ENCODE data around the gene GJC2. TPM values are rescaled to one million over a fixed set of nuclear protein-coding genes. Genes with fewer than 3 reads are reported as not detected.

Gene GJC2
- polyA plus RNA-seq, 3 donors: 0.15 TPM; not detected in 2

GRCh38 chr1:228207851-228208821 lies 58.4 kb downstream of the GJC2 start, which contains the start of gene OBSCN:
TSS of gene OBSCN (plus strand) at chr1:228208044. CDS start at chr1:228211784, 3,740 bp downstream.
- no peak within 1 kb of the TSS for H2AFZ ChIP-seq (ENCODE audit: insufficient read depth, low read depth, low read length, poor library complexity, severe bottlenecking)
- H3K36me3 ChIP-seq (replicated peaks in 1 of 2; ENCODE audit: control insufficient read depth in 1 of 2, insufficient read depth in 2 of 2, low read length in 2 of 2): no peaks in the 10 kb centered on the region
- H3K9me3 ChIP-seq (replicated peaks in 1 of 2; ENCODE audit: control insufficient read depth in 1 of 2, insufficient read depth in 1 of 2, low read length in 2 of 2): no peaks in the 10 kb centered on the region
- Mint-ChIP-seq H3K4me3 (no peak within 1 kb of the TSS), H3K9me3 (peaks cover 0 to 3% (median 0%) of the 10 kb centered on the region in 7 donors), H3K4me1 (peaks cover 1% of the 10 kb centered on the region), H3K27me3 (ENCODE audit: low read depth in 3 of 3) (peaks cover 6 to 15% (median 13%) of the 10 kb centered on the region in 3 donors), H3K36me3 (no peaks in the 10 kb centered on the region), H3K27ac (no peak within 1 kb of the TSS)
- no peaks in the 10 kb centered on the region for H3K79me2 ChIP-seq (ENCODE audit: insufficient read depth, low read length)
- WGBS (ENCODE audit: insufficient coverage): 66% methylated on average over 24 of the region's 30 CpGs
- H3K4me2 ChIP-seq (replicated peaks; ENCODE audit: extremely low read depth, low read length, poor library complexity, severe bottlenecking): no peak within 1 kb of the TSS
- no peak within 1 kb of the TSS for H3K27ac ChIP-seq (ENCODE audit: low read depth in 1 of 2, low read length in 2 of 2)
- H3K9ac ChIP-seq (ENCODE audit: insufficient read depth, low read length, poor library complexity, severe bottlenecking): no peak within 1 kb of the TSS
- DNase-seq: no peak
- intact Hi-C loops (cut with micrococcal nuclease): no loop called here
- no peaks in the 10 kb centered on the region for H4K20me1 ChIP-seq (ENCODE audit: insufficient read depth, low read length)
- peaks cover 5 to 7% of the 10 kb centered on the region in 2 donors for H3K4me1 ChIP-seq (ENCODE audit: control insufficient read depth in 1 of 2, insufficient read depth in 2 of 2, low read length in 2 of 2)
- TF ChIP-seq, protein P1, sequence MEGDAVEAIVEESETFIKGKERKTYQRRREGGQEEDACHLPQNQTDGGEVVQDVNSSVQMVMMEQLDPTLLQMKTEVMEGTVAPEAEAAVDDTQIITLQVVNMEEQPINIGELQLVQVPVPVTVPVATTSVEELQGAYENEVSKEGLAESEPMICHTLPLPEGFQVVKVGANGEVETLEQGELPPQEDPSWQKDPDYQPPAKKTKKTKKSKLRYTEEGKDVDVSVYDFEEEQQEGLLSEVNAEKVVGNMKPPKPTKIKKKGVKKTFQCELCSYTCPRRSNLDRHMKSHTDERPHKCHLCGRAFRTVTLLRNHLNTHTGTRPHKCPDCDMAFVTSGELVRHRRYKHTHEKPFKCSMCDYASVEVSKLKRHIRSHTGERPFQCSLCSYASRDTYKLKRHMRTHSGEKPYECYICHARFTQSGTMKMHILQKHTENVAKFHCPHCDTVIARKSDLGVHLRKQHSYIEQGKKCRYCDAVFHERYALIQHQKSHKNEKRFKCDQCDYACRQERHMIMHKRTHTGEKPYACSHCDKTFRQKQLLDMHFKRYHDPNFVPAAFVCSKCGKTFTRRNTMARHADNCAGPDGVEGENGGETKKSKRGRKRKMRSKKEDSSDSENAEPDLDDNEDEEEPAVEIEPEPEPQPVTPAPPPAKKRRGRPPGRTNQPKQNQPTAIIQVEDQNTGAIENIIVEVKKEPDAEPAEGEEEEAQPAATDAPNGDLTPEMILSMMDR (IDR thresholded peaks at IDR 0.05): no peak
- no peak within 1 kb of the TSS for H3K4me3 ChIP-seq (replicated peaks in 1 of 3; ENCODE audit: low read depth in 2 of 3, low read length in 3 of 3)
- peaks cover 0 to 7% of the 10 kb centered on the region in 2 donors for H3K27me3 ChIP-seq (ENCODE audit: control insufficient read depth in 2 of 2, insufficient read depth in 2 of 2, low read length in 2 of 2)

DNA sequence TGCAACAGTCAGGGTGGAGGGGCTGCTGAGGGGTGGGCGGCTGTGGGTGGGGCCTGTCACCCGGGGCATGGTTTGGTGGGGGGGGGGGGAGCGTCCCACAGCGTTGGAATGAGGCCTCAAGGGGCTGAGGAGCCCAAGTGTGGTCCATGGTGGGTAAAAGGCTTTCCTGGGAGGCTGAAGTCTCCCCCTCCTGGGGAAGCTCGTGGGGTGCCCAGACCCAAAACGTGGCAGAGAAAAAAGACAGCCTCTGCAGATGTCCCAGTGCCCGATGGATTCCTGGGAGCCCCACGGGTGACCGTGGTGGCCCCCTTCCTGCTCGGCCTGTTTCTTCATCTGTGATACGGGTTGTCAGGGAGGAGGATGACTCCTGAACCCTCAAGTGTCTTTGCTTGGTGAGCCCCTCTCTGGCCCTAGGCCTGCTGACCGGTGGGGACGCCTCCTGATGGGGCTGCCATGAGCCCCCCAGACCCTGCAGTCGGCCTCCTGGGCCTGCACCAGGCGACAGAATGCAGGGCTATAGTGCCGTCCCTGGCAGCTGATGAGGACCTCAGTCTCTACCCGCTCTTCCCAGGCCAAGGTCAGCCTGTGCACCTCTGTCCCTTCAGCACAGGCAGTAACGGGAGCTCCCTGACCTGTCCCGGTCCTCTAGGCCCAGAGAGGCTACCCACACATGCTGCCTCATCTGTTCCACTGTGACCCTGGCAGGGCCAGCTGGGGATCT lies 59.3 kb downstream of the GJC2 start:
- peaks cover 6 to 13% of the 10 kb centered on the region in 2 donors for H3K4me1 ChIP-seq (ENCODE audit: control insufficient read depth in 1 of 2, insufficient read depth in 2 of 2, low read length in 2 of 2)
- H3K27me3 Mint-ChIP-seq (ENCODE audit: low read depth in 3 of 3): peaks cover 6 to 21% (median 16%) of the 10 kb centered on the region in 3 donors
- WGBS (ENCODE audit: insufficient coverage): 81% methylated on average over 14 of the region's 19 CpGs

More for the DNA sequence above, 59.3 kb downstream of the GJC2 start:
- Histone ChIP-seq H3K27ac (ENCODE audit: low read depth in 1 of 2, low read length in 2 of 2) (no peak overlapping the region), H3K4me2 (replicated peaks; ENCODE audit: extremely low read depth, low read length, poor library complexity, severe bottlenecking) (no peak overlapping the region), H3K9me3 (replicated peaks in 1 of 2; ENCODE audit: control insufficient read depth in 1 of 2, insufficient read depth in 1 of 2, low read length in 2 of 2) (no peaks in the 10 kb centered on the region), H2AFZ (ENCODE audit: insufficient read depth, low read depth, low read length, poor library complexity, severe bottlenecking) (no peak overlapping the region), H3K9ac (ENCODE audit: insufficient read depth, low read length, poor library complexity, severe bottlenecking) (no peak overlapping the region), H3K79me2 (ENCODE audit: insufficient read depth, low read length) (no peaks in the 10 kb centered on the region), H3K4me3 (replicated peaks in 1 of 3; ENCODE audit: low read depth in 2 of 3, low read length in 3 of 3) (no peak overlapping the region), H3K27me3 (ENCODE audit: control insufficient read depth in 2 of 2, insufficient read depth in 2 of 2, low read length in 2 of 2) (peaks cover 0 to 7% of the 10 kb centered on the region in 2 donors), H4K20me1 (ENCODE audit: insufficient read depth, low read length) (no peaks in the 10 kb centered on the region), H3K36me3 (replicated peaks in 1 of 2; ENCODE audit: control insufficient read depth in 1 of 2, insufficient read depth in 2 of 2, low read length in 2 of 2) (no peaks in the 10 kb centered on the region)
- H3K9me3 Mint-ChIP-seq: peaks cover 0 to 3% (median 0%) of the 10 kb centered on the region in 7 donors
- intact Hi-C loops (cut with micrococcal nuclease): no loop called here
- TF ChIP-seq, protein P1 (IDR thresholded peaks at IDR 0.05): no peak
- peaks cover 6% of the 10 kb centered on the region for H3K4me1 Mint-ChIP-seq
- no peaks in the 10 kb centered on the region for H3K36me3 Mint-ChIP-seq
- H3K27ac Mint-ChIP-seq: peak overlapping the region in 1 of 7 donors; percentile 38
- no peak overlapping the region for H3K4me3 Mint-ChIP-seq
- DNase-seq: no peak

All from CD14-positive monocyte (primary cell).